Neural progenitor cell (in vitro differentiated cells): ENCODE data around the gene NUSAP1. TPM values are rescaled to one million over a fixed set of nuclear protein-coding genes. Genes with fewer than 3 reads are reported as not detected.
"Not testable (repeated sequence)": the region's sequence is repeated elsewhere in the genome, so short reads cannot be mapped to it uniquely, and the experiment has no call there.

Experiments
- DNase-seq: peaks from one replicate; pipeline ENCODE4 v3.0.0-alpha.2; 2016; ENCODE audit warnings: low spot score
- H2AFZ ChIP-seq: fragments of 200-600 bp; sonication (generic); replicated peaks from 2 replicates; pipeline ENCODE4 v1.6.1; 2016; ENCODE audit warnings: antibody characterized with exemption
- H3F3A ChIP-seq: fragments of 200-600 bp; sonication (generic); 2 replicates; pipeline ENCODE4 v1.6.1; 2016; ENCODE audit warnings: antibody characterized with exemption, low read depth
- H3K27ac ChIP-seq: fragments of 200-600 bp; sonication (generic); 2 replicates; pipeline ENCODE4 v1.5.1; 2016; ENCODE audit warnings: mild to moderate bottlenecking
- H3K27me3 ChIP-seq: fragments of 200-600 bp; sonication (generic); 2 replicates; pipeline ENCODE4 v1.6.1; 2016; ENCODE audit warnings: mild to moderate bottlenecking, moderate library complexity
- H3K36me3 ChIP-seq: fragments of 200-600 bp; sonication (generic); 2 replicates; pipeline ENCODE4 v1.5.1; 2016
- H3K4me1 ChIP-seq: fragments of 200-600 bp; sonication (generic); 2 replicates; pipeline ENCODE4 v1.6.1; 2016; ENCODE audit warnings: mixed run types
- H3K4me2 ChIP-seq: fragments of 200-600 bp; sonication (generic); 2 replicates; pipeline ENCODE4 v1.6.1; 2016
- H3K4me3 ChIP-seq: fragments of 200-600 bp; sonication (generic); 2 replicates; pipeline ENCODE4 v1.5.1; 2016
- H3K79me2 ChIP-seq: fragments of 200-600 bp; sonication (generic); 2 replicates; pipeline ENCODE4 v1.6.1; 2016; ENCODE audit warnings: low read depth
- H3K9ac ChIP-seq: fragments of 200-600 bp; sonication (generic); 2 replicates; pipeline ENCODE4 v1.6.1; 2016
- H3K9me3 ChIP-seq: fragments of 200-600 bp; sonication (generic); 2 replicates; pipeline ENCODE4 v1.5.1; 2016; ENCODE audit warnings: low read depth
- H4K20me1 ChIP-seq: fragments of 200-600 bp; sonication (generic); 2 replicates; pipeline ENCODE4 v1.6.1; 2016; ENCODE audit warnings: low read depth
- H3K27ac Mint-ChIP-seq: 3 replicates; pipeline ENCODE4 v1.8.0; 2021; ENCODE audit warnings: mixed read lengths
- H3K27me3 Mint-ChIP-seq: 2 replicates; pipeline ENCODE4 v1.8.0; 2022; ENCODE audit warnings: low read depth, mild to moderate bottlenecking, inconsistent platforms, moderate library complexity, mixed read lengths; ENCODE audit not compliant: insufficient read depth
- H3K36me3 Mint-ChIP-seq: 3 replicates; pipeline ENCODE4 v1.8.0; 2021; ENCODE audit warnings: mixed read lengths
- H3K4me1 Mint-ChIP-seq: 3 replicates; pipeline ENCODE4 v1.8.0; 2021; ENCODE audit warnings: mixed read lengths
- H3K4me3 Mint-ChIP-seq: 3 replicates; pipeline ENCODE4 v1.8.0; 2021; ENCODE audit warnings: mild to moderate bottlenecking, moderate library complexity, mixed read lengths
- H3K9me3 Mint-ChIP-seq: 3 replicates; pipeline ENCODE4 v1.8.0; 2020; ENCODE audit warnings: mixed read lengths
- CTCF ChIP-seq: fragments of 200-600 bp; sonication (generic); IDR thresholded peaks from 2 replicates; pipeline ENCODE4 v1.5.1; 2017; ENCODE audit warnings: antibody characterized with exemption, mild to moderate bottlenecking
- EZH2 ChIP-seq: fragments of 200-600 bp; sonication (generic); IDR thresholded peaks from 2 replicates; pipeline ENCODE4 v1.6.1; 2017; ENCODE audit warnings: antibody characterized with exemption, mild to moderate bottlenecking, moderate library complexity
- EZH2phosphoT487 ChIP-seq: fragments of 200-600 bp; sonication (generic); IDR thresholded peaks from 2 replicates; pipeline ENCODE4 v1.6.1; 2017; ENCODE audit warnings: antibody characterized with exemption
- total RNA-seq: library from RNA; depleted of rRNA; stranded (reverse); fragments of >200 nt; gene quantifications from 2 replicates; pipeline ENCODE4 v1.2.3, GENCODE V29; 2015; ENCODE audit warnings: low replicate concordance

The NUSAP1 gene
- 388 and 525 TPM in 2 replicates for total RNA-seq

GRCh38 chr15:41332194-41333025 lies at the start of gene NUSAP1, which contains the start of gene OIP5:
NUSAP1 (plus strand) TSS chr15:41332881; CDS start chr15:41332958, 77 bp downstream.
OIP5 (minus strand) TSS chr15:41332591; CDS start chr15:41332561, 30 bp downstream.
- H3K9ac ChIP-seq: peak within 1 kb of the TSS; percentile 73
- peaks cover 4% of the 10 kb centered on the region for H3K36me3 ChIP-seq
- H2AFZ ChIP-seq: peak within 1 kb of the TSS; percentile 98
- H4K20me1 ChIP-seq: peaks cover 40% of the 10 kb centered on the region
- no peaks in the 10 kb centered on the region for H3K27me3 ChIP-seq
- H3K9me3 Mint-ChIP-seq: no peaks in the 10 kb centered on the region
- peaks cover 2% of the 10 kb centered on the region for H3K27me3 Mint-ChIP-seq
- H3F3A ChIP-seq: peaks cover 29% of the 10 kb centered on the region
- peaks cover 23% of the 10 kb centered on the region for H3K4me1 Mint-ChIP-seq
- H3K9me3 ChIP-seq: no peaks in the 10 kb centered on the region
- DNase-seq: peak; percentile 100
- peak within 1 kb of the TSS; percentile 68 for H3K27ac ChIP-seq
- peaks cover 22% of the 10 kb centered on the region for H3K4me1 ChIP-seq
- peak within 1 kb of the TSS; percentile 91 for H3K4me3 ChIP-seq
- H3K4me2 ChIP-seq: peak within 1 kb of the TSS; percentile 89
- H3K79me2 ChIP-seq: peaks cover 68% of the 10 kb centered on the region
- H3K4me3 Mint-ChIP-seq: peak within 1 kb of the TSS; percentile 100
- H3K27ac Mint-ChIP-seq: peak within 1 kb of the TSS; percentile 99
- peaks cover 14% of the 10 kb centered on the region for H3K36me3 Mint-ChIP-seq
- peak; percentile 63 for TF ChIP-seq CTCF
- TF ChIP-seq EZH2phosphoT487: no peak
- TF ChIP-seq EZH2: peak; percentile 0

- H3K4me1 Mint-ChIP-seq: peaks cover 33% of the 10 kb centered on the region
- H3K4me3 Mint-ChIP-seq: peak overlapping the region; percentile 100
- not testable (repeated sequence) for H3K4me1 ChIP-seq, H3K27me3 Mint-ChIP-seq, H3K27me3 ChIP-seq, H3K9me3 ChIP-seq, DNase-seq, H3K9me3 Mint-ChIP-seq, H3F3A ChIP-seq
- H3K79me2 ChIP-seq: peaks cover 43% of the 10 kb centered on the region
- peak overlapping the region; percentile 0 for H3K27ac ChIP-seq
- peak overlapping the region; percentile 91 for H3K4me2 ChIP-seq
- H3K36me3 Mint-ChIP-seq: peaks cover 26% of the 10 kb centered on the region
- H3K27ac Mint-ChIP-seq: peak overlapping the region; percentile 97
- peak overlapping the region; percentile 85 for H3K4me3 ChIP-seq
- H2AFZ ChIP-seq: peak overlapping the region; percentile 64
- peak overlapping the region; percentile 0 for H3K9ac ChIP-seq
- H3K36me3 ChIP-seq: peaks cover 22% of the 10 kb centered on the region
- peaks cover 12% of the 10 kb centered on the region for H4K20me1 ChIP-seq
These were observed 49.6 kb upstream of the NUSAP1 start for GRCh38 chr15:41282980-41283652.

- Histone ChIP-seq H4K20me1 (peaks cover 19% of the 10 kb centered on the region), H3K36me3 (peaks cover 22% of the 10 kb centered on the region), H3K4me3 (peak overlapping the region; percentile 85), H3K27ac (peak overlapping the region; percentile 44), H3K4me2 (peak overlapping the region; percentile 91), H3K9me3 (no peaks in the 10 kb centered on the region), H3K27me3 (no peaks in the 10 kb centered on the region), H3K79me2 (peaks cover 51% of the 10 kb centered on the region), H2AFZ (peak overlapping the region; percentile 64), H3F3A (peaks cover 6% of the 10 kb centered on the region), H3K9ac (peak overlapping the region; percentile 73), H3K4me1 (peaks cover 5% of the 10 kb centered on the region)
- H3K4me1 Mint-ChIP-seq: peaks cover 33% of the 10 kb centered on the region
- peak; percentile 99 for DNase-seq
- H3K27me3 Mint-ChIP-seq: no peaks in the 10 kb centered on the region
- TF ChIP-seq CTCF (no peak), EZH2 (no peak), EZH2phosphoT487 (no peak)
- peak overlapping the region; percentile 99 for H3K27ac Mint-ChIP-seq
- peak overlapping the region; percentile 100 for H3K4me3 Mint-ChIP-seq
- no peaks in the 10 kb centered on the region for H3K9me3 Mint-ChIP-seq
- peaks cover 29% of the 10 kb centered on the region for H3K36me3 Mint-ChIP-seq
These were observed 48.8 kb upstream of the NUSAP1 start for GRCh38 chr15:41283653-41284426.
